GM18867 (cell line): ENCODE data around the gene ODAD2.
"Not testable (repeated sequence)": the region's sequence is repeated elsewhere in the genome, so short reads cannot be mapped to it uniquely, and the experiment has no call there.

Experiments
- ATAC-seq: cut with Tn5 transposase; IDR thresholded peaks from one replicate; pipeline ENCODE4 v1.9.1; 2021; ENCODE audit warnings: mild to moderate bottlenecking, moderate library complexity; ENCODE audit not compliant: unreplicated experiment

Gene ODAD2, protein sequence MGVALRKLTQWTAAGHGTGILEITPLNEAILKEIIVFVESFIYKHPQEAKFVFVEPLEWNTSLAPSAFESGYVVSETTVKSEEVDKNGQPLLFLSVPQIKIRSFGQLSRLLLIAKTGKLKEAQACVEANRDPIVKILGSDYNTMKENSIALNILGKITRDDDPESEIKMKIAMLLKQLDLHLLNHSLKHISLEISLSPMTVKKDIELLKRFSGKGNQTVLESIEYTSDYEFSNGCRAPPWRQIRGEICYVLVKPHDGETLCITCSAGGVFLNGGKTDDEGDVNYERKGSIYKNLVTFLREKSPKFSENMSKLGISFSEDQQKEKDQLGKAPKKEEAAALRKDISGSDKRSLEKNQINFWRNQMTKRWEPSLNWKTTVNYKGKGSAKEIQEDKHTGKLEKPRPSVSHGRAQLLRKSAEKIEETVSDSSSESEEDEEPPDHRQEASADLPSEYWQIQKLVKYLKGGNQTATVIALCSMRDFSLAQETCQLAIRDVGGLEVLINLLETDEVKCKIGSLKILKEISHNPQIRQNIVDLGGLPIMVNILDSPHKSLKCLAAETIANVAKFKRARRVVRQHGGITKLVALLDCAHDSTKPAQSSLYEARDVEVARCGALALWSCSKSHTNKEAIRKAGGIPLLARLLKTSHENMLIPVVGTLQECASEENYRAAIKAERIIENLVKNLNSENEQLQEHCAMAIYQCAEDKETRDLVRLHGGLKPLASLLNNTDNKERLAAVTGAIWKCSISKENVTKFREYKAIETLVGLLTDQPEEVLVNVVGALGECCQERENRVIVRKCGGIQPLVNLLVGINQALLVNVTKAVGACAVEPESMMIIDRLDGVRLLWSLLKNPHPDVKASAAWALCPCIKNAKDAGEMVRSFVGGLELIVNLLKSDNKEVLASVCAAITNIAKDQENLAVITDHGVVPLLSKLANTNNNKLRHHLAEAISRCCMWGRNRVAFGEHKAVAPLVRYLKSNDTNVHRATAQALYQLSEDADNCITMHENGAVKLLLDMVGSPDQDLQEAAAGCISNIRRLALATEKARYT

DNA sequence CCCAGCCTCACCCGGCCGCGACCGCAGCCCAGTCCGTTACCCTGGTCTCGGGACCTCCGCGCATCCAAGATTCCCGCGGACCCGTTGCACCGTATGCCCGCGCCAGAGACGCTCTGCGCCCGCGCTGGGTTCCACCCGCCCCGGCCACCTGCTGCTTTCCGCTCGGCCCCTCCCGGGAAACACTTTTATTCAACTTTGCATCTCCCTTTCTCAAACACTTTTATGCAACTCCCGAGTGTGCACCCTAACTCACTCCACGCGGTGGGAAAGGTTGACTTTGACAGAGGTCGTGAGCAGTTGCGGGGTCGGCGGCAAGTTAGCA, at the start of gene ODAD2:
ODAD2 (minus strand) TSS at position 126 of the 322 bp plus-strand sequence. CDS start 3,937 bp downstream, outside the sequence.
- no peak for ATAC-seq

GRCh38 chr10:28047061-28047460, 48.2 kb upstream of the ODAD2 start:
- no peak for ATAC-seq

- no peak for ATAC-seq
Observed at GRCh38 chr10:28046579-28046978, 47.7 kb upstream of the ODAD2 start.

- ATAC-seq = no peak
Observed at GRCh38 chr10:28043941-28044340, 45.1 kb upstream of the ODAD2 start.

DNA sequence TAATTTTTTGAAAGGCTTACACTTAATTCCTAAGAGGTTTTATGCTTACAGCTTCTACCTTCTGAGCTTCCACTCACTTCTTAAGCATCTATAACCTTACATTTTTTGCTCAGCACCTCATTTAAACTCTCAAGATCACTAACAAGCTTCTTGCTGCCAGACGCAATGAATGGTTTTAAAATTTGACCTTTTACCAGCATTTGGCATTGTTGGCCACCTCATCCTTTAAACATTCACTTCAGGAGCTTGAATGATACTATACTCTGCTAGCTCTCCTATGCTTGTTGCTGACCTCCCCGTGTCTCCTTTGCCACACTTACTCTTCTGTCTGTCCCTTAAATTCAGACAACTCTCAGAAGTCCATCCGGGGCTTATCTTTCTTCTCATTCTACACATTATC, 37.7 kb upstream of the ODAD2 start:
- ATAC-seq = no peak

- ATAC-seq = no peak
Observed at GRCh38 chr10:28020993-28021982, 22.4 kb upstream of the ODAD2 start.

DNA sequence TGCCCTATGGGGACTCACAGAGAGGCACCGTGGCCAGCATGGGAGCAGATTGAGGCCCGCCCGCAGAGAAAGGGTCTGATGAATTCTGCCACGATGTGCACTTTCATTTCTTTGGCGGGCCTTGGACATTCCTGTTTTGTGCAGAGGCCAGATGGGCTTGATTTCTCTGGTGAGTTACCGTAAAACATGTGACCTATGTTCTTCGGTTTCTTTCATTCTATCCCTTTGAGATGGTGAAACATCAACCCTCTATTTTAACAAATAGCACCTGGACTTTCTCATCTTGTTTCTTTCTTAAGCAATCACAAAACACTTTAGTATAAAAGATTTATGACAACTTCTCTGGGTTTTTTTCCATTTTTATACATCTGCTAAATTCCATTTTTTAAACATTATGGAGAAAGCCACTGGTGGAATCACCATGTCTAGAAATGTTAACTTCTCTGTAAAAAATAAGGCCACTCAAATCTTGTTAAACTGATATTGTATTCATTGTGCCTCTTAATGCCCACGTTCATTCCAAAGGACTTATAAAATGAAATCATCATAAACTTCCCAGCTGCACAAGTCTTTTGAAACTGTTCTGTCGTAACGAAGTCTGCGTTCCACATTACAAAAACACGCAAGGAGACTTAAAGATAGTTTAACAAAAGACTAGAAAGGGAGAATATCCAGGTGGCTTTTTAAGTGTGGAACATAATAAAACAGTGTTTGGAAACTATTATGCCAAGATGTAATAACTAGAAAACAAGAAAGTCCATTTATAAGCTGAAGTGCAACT, 21.4 kb upstream of the ODAD2 start:
- ATAC-seq = no peak

DNA sequence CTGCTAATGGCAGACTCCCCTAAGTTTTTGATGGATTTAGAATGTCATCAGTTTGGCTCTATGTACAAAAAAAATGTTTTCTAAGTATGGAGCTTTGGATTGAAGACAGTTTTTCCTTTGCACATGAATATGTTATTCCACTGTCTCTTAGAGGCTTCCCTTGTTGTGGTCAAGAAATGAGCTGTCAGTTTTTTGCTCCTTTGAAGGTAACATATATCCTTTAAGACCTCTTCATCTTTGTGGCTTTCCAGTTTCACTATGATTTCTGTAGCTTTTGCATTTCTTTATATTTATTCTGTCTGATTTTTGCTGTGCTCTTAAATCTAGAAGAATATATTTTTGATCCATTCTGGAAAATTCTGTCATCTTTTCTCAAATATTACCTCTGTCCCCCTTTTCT, 15.8 kb upstream of the ODAD2 start:
- ATAC-seq = no peak

- no peak for ATAC-seq
Observed at GRCh38 chr10:28012990-28013515, 14.2 kb upstream of the ODAD2 start.

DNA sequence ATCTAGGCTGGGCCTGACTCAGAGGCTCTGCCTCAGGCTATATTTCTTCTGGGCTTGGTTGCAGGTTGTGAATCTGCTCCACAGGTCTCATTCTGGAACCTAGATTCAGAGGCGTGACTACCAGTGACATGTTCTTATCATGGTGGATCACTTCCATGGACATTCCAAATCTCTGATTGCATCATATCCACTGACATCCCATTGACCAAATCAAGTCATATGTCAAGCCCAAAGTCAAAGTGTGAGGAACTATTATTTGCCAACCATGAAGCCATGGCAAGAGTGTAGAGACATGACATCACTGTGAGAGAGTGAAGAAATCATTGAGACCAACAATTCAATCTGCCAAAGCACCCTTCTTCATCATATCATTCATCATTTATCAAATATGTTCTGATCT, 11.9 kb upstream of the ODAD2 start:
- no peak for ATAC-seq

DNA sequence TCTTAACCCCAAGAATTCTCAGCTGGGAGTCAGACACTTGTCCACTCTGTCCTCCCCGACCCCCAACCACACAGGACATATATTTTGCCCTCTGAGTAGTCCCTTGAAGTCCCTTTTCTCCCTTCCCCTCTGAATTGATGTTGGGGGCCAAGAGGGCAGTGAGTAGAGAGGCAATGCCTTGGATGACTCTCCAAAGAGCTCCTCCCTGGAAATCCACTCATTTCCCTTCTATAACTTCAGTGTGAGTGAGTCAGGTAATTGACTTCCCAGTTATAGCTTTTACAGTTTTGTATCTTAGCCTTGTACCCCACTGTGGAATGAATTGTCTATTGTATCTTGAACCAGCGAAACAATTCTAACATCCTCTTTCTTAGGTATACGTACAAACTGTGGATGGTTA, 9.2 kb upstream of the ODAD2 start:
- no peak for ATAC-seq

GRCh38 chr10:28001353-28001752, 2.5 kb upstream of the ODAD2 start:
- ATAC-seq = no peak

GRCh38 chr10:27998178-27998953, 513 bp downstream of the ODAD2 start:
- peak; percentile 47 for ATAC-seq

DNA sequence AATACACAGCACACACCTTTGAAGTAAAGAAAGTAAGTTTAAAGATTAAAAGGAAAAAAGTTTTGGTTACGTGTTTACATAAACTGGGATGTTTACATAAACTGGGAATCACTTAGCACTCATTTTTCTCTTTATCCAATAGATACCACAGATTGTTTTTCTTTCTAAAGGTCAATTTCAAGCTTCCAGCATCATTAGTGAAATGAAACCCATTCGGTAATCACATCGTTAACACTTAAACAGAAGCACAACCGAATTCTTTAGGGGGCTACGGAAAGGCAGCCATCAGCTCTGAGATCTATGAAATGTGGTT, 1.1 kb downstream of the ODAD2 start:
- ATAC-seq = no peak

DNA sequence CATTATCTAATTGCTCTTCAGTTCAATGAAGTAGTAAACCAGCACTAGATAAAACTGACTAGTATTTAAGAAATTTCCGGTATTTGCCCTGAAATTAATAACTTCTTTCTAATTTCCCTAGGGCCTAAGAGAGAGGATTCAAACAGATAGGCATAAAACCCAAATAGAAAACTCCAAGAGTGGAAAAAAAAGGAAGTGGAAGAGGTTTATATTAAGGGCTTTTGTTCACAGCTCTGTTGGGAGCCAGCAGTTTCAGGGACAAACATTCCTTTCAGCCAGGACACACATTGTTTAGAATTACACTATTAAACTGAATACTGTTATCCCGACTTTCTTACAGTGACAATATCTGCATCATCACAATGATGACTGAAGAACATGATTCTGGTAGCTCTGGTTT, 3.6 kb downstream of the ODAD2 start:
- ATAC-seq = no peak

DNA sequence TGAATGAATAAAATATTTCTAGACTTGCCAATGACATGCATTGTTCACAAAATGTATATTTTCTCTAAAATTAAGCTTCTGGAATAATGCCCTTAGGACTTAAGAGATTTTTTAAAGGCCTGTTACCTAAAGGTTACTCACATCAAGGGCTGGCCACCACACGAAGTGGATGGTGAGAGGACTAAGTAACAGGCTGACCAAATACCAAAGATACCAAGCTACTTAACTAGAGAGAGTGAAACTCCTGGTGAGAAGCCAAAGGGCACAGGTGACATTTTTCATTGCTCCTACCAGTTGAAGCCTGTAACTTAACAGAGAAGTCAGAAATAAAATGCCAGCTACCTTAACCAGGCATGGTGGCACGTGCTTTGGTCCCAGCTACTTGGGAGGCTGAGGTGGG, 9.5 kb downstream of the ODAD2 start:
- ATAC-seq = not testable (repeated sequence)

DNA sequence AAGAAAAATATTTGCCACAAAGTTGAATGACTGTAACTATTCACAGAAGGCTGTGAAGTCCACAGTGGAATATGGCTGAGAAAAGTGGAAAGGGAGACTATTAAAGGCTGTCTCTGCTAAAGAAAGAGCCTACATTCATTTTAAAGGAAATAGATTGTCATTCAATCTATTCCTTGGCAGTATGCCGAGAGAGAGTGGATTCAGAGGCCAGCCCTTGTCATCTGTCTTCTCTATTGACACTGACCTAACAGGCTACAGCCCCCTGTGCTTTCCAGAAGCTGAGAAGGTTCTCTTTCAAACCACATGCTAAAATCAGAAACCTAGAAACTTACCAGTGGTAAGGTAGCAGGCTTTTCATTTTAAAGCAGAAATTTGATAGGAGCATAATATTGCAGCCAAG, 12.1 kb downstream of the ODAD2 start:
- ATAC-seq = no peak

DNA sequence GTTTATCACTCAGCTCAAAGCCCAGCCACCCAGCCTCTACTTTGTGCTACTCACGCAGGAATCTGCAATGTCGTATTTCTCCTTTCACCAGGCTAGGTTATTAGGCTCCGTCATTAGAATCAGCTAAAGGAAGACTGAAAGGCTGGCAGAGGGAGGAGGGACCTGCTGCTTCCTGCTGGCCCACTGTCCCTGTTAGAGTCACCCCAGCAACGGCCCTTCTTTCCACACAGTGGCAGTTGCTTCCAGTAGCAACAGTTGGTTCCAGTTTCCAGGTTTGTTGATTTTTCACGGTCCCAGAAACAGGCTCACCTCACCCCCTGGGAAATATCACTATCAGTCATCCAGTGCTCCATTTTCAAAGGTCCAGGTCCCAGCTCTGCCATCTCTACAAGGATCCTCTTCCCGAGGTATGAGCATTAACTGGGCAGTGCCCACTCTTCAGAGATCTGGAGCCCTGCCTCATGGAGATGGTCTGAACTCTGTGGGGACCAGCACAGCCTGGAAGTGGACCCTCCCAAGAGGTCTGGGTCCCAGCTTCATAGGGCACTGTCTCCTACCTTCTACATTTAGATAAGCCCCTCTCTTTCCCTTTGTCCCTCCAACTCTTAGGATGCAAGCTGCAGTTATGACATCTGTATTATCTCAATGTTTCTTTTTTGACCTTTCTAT, 15.9 kb downstream of the ODAD2 start:
- no peak for ATAC-seq
